Measurements from ENCODE around the gene ZDBF2. TPM values are rescaled to one million over a fixed set of nuclear protein-coding genes. Genes with fewer than 3 reads are reported as not detected.

Gene ZDBF2
- total RNA-seq, 1 donor from 2014 or later: 11.3 TPM

GRCh38 chr2:206275312-206276055 is 1.0 kb downstream of the ZDBF2 start:
- peak overlapping the region; percentile 75 for H3K27ac ChIP-seq
- peaks cover 10% of the 10 kb centered on the region for H3K4me1 ChIP-seq
- intact Hi-C loops (cut with DNase I): no loop called here
- peak overlapping the region; percentile 58 for H3K4me3 ChIP-seq
- H3K9me3 ChIP-seq: no peaks in the 10 kb centered on the region
- no peak for TF ChIP-seq CTCF (IDR thresholded peaks at IDR 0.05)
- peaks cover 63% of the 10 kb centered on the region for H3K27me3 ChIP-seq
- ATAC-seq: peak; percentile 47
- H3K36me3 ChIP-seq: no peaks in the 10 kb centered on the region
- no peak for DNase-seq

GRCh38 chr2:206276169-206276942 is 1.9 kb downstream of the ZDBF2 start:
- DNase-seq: no peak

GRCh38 chr2:206277503-206277902 is 3.0 kb downstream of the ZDBF2 start:
- DNase-seq (no peak), ATAC-seq (no peak)
- Histone ChIP-seq H3K4me3 (no peak overlapping the region), H3K27ac (no peak overlapping the region), H3K27me3 (peaks cover 54% of the 10 kb centered on the region), H3K36me3 (no peaks in the 10 kb centered on the region), H3K9me3 (no peaks in the 10 kb centered on the region), H3K4me1 (peaks cover 10% of the 10 kb centered on the region)
- no peak for TF ChIP-seq CTCF (IDR thresholded peaks at IDR 0.05)
- intact Hi-C loops (cut with DNase I): no loop called here

More at GRCh38 chr2:206276169-206276942, 1.9 kb downstream of the ZDBF2 start:
- intact Hi-C loops (cut with DNase I): no loop called here
- Histone ChIP-seq H3K27ac (no peak overlapping the region), H3K4me3 (no peak overlapping the region), H3K4me1 (peaks cover 10% of the 10 kb centered on the region), H3K27me3 (peaks cover 54% of the 10 kb centered on the region), H3K9me3 (no peaks in the 10 kb centered on the region), H3K36me3 (no peaks in the 10 kb centered on the region)
- no peak for ATAC-seq
- TF ChIP-seq CTCF (IDR thresholded peaks at IDR 0.05): no peak

GRCh38 chr2:206282746-206283145 is 8.3 kb downstream of the ZDBF2 start:
- Histone ChIP-seq H3K4me1 (no peaks in the 10 kb centered on the region), H3K36me3 (no peaks in the 10 kb centered on the region), H3K9me3 (no peaks in the 10 kb centered on the region), H3K27ac (no peak overlapping the region), H3K4me3 (no peak overlapping the region), H3K27me3 (peaks cover 14% of the 10 kb centered on the region)
- intact Hi-C loops (cut with DNase I): no loop called here
- ATAC-seq (no peak), DNase-seq (no peak)
- no peak for TF ChIP-seq CTCF (IDR thresholded peaks at IDR 0.05)

GRCh38 chr2:206287197-206287596 is 12.7 kb downstream of the ZDBF2 start:
- H3K27me3 ChIP-seq: no peaks in the 10 kb centered on the region
- DNase-seq: no peak
- no peak overlapping the region for H3K4me3 ChIP-seq
- intact Hi-C loops (cut with DNase I): no loop called here
- ATAC-seq: no peak
- no peak for TF ChIP-seq CTCF (IDR thresholded peaks at IDR 0.05)
- H3K9me3 ChIP-seq: no peaks in the 10 kb centered on the region
- H3K36me3 ChIP-seq: no peaks in the 10 kb centered on the region
- no peak overlapping the region for H3K27ac ChIP-seq
- H3K4me1 ChIP-seq: no peaks in the 10 kb centered on the region
